GM04503 (cell line): ENCODE data around the gene S100A11.
"Not testable (repeated sequence)": the region's sequence is repeated elsewhere in the genome, so short reads cannot be mapped to it uniquely, and the experiment has no call there.

Experiments used
- DNase-seq: peaks from one replicate; pipeline ENCODE4 v3.0.0-alpha.2; 2012; ENCODE audit warnings: low read depth

S100A11 gene

GRCh38 chr1:152036267-152037216 is at the start of gene S100A11:
Gene S100A11, minus strand, starts transcription at chr1:152037004. Its CDS starts 89 bp downstream, at chr1:152036915.
- no peak for DNase-seq

- DNase-seq, result no peak
Observed at GRCh38 chr1:152084853-152085252, 48.0 kb upstream of the S100A11 start.

DNA sequence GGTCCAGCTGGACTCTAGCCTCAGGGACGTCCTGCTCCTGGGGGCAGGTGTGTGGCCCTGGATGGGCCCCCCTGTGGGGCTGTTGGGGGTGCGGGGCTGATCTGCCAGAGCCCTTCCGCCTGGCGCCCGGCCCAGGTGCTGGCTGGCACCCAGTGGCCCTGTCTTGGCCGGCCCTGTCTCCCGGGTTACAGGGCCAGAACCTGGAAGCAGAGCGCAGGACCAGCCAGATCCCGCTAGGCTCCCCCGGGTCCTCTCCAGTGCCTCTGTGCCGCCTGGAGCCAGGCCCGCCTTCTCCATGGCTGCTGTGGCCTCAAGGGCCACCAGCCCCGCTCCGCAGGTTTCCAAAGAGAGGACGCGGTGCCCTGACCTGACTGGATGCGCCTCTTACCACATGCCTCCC is 44.2 kb upstream of the S100A11 start:
- DNase-seq, result not testable (repeated sequence)

GRCh38 chr1:152080494-152080893 is 43.7 kb upstream of the S100A11 start:
- not testable (repeated sequence) for DNase-seq

DNA sequence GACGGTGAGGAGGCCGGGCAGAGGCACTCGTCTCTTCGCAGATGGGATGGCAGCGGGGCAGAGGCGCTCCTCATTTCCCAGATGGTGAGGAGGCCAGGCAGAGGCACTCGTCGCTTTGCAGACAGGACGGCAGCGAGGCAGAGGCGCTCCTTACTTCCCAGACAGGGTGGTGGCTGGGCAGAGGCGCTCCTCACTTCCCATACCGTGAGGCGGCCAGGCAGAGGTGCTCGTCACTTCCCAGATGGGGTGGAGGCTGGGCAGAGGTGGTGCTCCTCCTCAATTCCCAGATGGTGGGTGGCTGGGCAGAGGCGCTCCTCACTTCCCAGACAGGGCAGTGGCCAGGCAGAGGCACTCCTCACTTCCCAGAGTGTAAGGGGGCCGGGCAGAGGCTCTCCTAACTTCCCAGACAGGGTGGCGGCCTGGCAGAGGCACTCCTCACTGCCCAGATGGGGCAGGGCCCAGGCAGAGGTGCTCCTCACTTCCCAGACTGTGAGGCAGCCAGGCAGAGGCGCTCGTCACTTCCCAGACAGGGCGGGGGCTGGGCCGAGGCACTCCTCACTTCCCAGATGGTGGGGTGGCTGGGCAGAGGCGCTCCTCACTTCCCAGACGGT is 42.1 kb upstream of the S100A11 start:
- no peak for DNase-seq

- DNase-seq, result no peak
Observed at GRCh38 chr1:152072311-152072710, 35.5 kb upstream of the S100A11 start.

GRCh38 chr1:152071123-152071522 is 34.3 kb upstream of the S100A11 start:
- no peak for DNase-seq

DNA sequence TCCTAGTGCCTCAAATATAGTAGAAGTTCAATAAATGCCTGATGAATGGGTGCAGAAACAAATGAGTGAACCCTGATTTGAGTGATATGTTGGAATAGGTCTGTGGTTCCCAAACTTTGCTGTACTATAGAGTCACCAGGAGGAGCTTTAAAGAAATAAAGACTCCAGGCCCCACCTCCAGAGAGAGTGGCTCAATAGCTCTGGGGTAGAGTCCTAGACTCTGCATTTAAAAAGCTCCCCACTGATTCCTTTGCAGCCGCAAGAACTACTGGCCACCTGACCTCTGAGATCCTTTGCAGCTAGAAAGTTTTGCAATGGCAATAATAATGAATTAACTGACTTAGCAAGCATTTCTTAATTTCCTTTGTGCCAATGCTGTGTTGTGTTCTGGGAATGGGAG is 31.1 kb upstream of the S100A11 start:
- no peak for DNase-seq

- DNase-seq, result no peak
Observed at GRCh38 chr1:152067150-152067549, 30.3 kb upstream of the S100A11 start.

DNA sequence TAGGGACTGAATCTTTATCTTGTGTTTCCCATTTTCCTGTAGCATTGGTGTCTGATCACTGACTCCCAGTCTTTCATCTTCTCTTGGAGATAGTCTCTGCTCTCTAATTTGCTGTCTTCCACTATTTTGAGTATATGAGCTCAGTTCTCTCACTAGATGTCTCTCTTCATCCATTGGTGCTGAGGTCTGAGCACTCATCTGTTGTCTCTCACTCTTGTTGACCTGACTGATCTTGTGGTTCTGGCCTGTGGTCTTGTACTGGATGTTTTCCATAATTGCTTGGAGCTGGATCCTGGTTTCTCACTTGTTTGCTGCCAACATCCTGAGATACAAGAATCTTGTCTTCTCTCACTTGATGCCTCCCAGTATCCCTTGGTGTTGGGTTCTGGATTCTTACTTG is 25.1 kb upstream of the S100A11 start:
- DNase-seq, result no peak

GRCh38 chr1:152053375-152053774 is 16.6 kb upstream of the S100A11 start:
- DNase-seq, result no peak

DNA sequence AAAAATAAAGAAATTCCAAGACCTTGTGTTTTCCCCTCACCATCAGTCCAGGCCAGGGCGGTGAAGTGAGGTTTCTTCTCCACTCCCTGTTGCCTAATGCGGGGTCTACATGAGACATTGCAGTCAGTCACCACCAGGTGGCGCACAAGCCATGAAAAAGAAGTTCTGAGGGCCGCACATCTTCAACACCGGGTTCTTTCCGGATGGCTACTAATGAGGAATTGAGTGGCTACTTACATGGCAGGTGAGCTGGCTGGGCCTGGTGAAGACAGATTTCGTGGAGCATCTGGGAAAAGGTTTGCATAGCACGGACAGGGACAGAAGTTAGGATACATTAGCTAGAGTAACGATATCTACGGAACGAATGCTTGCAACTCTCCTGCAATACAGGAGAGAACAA is 15.8 kb upstream of the S100A11 start:
- DNase-seq, result no peak

DNA sequence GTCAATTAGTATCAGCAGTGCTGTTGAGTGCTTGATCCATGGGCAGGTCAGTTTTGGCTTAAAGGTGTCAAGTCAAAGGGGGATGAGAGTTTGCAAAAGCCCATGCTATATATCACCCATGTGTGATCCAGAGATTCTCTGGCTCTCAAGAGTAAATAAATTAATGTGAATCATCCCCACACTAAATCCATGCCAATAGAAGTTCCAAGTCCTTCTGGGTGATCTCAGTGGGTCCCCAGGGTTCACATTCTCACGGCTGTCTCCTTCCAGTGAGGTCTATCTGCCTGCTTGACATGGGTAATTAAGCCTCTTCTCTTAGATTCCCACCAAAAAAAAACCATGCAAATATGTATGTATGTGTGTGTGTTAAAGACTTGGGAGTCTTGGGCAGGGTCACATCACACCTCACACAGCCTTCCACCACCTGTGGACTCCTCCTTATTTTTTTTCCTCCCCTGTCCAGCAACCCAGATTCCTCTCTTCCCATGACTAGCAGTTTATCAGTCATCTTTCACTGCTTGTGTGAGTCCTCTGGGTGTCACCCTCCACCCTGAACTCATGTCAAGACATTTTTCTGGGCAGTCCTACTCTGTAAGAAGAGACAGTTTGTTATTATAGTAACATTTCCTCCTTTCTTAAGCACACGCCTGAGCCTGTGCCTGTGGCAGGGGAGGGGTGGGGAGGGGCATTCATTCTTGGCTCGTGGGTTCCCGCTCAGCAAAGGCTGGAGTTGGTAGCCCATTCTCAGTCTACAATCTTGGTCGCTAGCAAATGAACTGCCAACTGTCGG is 14.3 kb upstream of the S100A11 start:
- DNase-seq, result no peak

- no peak for DNase-seq
Observed at GRCh38 chr1:152049291-152050083, 12.7 kb upstream of the S100A11 start.

DNA sequence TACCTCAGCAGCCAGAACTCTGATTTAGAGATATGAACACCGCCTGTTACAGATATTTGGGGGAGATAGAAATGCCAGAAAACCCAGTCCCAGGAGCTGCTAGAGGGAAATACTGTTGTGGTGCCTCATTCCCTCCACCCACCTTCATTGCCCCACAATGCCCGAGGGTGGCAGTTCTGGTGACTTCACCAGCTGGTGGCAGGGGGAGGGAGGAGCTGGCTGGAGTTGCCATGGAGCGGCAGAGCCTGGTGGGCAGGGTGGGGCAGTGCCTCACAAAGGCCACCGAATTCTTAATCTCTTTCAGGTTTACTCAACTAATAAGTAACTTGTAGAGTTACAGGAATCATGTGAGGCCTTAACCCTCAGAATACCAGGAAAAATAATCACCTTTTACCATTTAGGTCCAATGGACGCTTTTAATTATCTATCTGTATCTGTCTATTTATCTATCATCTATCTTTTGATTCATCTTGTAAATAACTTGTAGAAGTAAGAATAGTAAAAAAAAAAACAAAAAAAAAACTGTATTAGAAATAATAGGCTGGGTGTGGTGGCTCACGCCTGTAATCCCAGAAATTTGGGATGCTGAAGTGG is 11.7 kb upstream of the S100A11 start:
- no peak for DNase-seq

DNA sequence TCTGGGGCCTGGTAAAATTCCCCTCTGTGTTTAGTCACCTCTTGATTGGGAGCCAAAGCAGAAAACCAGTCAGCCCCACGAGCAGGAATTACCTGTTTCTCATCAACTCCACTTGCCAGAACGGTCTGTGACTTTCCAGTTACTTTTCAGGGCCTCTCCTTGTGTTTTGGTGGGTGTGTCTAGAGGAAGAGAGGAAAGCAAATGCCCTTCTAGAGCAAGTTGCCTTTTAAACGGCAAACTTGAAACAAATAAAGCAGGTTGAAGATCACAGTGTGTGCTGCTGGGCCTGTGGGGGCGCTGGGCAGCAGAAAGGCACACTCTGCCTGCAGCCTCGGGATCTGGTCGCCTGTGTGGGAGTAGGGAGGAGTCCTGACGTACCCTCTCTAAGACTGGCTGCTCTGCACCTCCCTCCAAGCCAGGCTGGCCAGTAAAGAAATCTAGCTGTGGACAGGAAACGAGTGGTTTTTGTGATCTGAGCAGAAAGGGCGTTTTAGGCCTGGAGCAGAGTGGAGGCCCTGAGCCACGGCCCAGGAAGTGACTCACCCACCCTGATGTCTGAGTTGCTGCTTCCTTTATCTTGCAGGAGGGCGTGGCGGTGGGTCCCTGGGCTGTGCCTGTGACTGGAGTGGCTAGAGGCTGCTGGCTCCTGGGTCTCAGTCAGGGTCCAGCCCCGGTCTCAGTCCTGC is 11.1 kb upstream of the S100A11 start:
- DNase-seq, result peak; percentile 98

DNA sequence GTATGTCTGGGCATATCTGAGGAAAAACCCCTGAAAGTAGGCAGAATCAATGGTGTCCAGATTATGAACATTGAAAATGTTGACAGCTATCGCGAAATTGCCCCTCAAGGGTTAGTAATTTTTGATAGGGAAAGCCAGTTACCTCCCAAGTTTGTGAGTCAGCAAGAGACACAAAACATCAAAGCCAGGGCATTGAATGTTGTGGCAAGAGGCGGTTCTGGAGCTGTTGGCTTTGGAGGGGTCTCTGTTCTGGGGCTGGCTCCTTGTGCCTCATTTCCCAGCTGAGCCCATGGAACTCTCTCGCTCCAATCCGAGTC is 10.6 kb upstream of the S100A11 start:
- DNase-seq, result no peak

DNA sequence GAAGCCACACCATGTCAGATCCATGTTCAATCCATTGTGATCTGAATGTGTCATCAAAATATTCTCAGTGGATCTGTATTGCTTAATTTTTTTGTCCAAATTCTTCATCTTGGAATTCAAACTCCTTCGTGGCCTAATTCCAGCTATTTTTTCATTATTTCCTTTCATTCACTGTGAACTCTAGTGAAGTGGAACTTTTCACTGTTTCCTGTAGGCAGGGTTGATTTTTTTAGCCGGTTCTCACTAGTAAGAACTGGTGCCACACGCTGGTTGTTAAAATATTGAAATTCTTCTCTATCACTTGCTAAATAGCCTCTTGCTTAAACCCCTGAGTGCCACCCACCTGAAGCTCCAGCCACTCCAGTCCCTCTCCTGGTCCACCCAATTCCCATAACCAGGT is 7.6 kb upstream of the S100A11 start:
- no peak for DNase-seq

- DNase-seq, result no peak
Observed at GRCh38 chr1:152043870-152044269, 7.1 kb upstream of the S100A11 start.

GRCh38 chr1:152042030-152042429 is 5.2 kb upstream of the S100A11 start:
- no peak for DNase-seq

DNA sequence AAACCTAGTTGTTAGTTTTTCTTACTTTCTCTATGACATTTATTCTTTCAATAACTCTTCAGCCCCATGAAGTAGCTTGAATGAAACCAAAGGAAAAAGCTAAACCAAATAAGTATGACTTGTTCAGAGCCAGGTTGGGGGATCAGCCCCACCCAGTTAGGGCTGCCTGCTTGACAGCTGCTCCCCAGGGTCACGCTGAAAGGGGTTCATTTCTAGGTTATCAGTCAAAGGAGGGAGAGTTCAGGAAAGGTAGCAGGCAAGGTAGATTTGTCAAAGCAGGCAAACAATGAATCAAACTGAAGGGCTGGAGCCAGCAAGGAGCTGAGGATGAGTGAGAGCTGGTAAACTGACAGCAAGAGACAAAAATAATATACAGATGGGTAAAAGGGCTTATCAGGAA is 3.1 kb upstream of the S100A11 start:
- no peak for DNase-seq
